GM12878 (cell line): ENCODE data around the gene RESP18. TPM values are rescaled to one million over a fixed set of nuclear protein-coding genes. Genes with fewer than 3 reads are reported as not detected.

ENCODE experiments used
- ATAC-seq: fragments of 200-7000 bp; cut with Tn5 transposase; 3 replicates; pipeline ENCODE4 v1.9.1; 2020; ENCODE audit warnings: mild to moderate bottlenecking, moderate library complexity
- BruUV-seq: library from RNA; stranded (reverse); fragments of 400-500 nt; replicated peaks from 2 replicates; lab custom pipeline; 2021; lab: Mats Ljungman, UMichigan
- CTCF ChIA-PET: fragments of 300-600 bp; sonication (Branson Sonifier 250); formaldehyde crosslinking; extraction: SDS; loops from one replicate; lab custom pipeline; 2021; ENCODE audit warnings: inconsistent platforms; lab: Yijun Ruan, JAX
- POLR2A ChIA-PET: fragments of 350-600 bp; formaldehyde crosslinking; extraction: SDS; loops from one replicate; lab custom pipeline; 2021; ENCODE audit warnings: inconsistent platforms; lab: Charles Lee
- RAD21 ChIA-PET: fragments of 300-600 bp; sonication (Branson Sonifier 250); formaldehyde crosslinking; loops from one replicate; lab custom pipeline; 2023; ENCODE audit warnings: antibody characterized with exemption; ENCODE audit not compliant: unreplicated experiment; lab: Charles Lee
- SMC1A ChIA-PET: fragments of 300-600 bp; sonication (Branson Sonifier 250); formaldehyde crosslinking; loops from one replicate; lab custom pipeline; 2023; ENCODE audit not compliant: unreplicated experiment, uncharacterized antibody; lab: Charles Lee
- DNase-seq: peaks from one replicate; pipeline ENCODE4 v3.0.0-alpha.2; 2011; ENCODE audit warnings: low read depth, low spot score
- FAIRE-seq: peaks from 3 replicates; lab custom pipeline; 2011; peaks lifted over from hg19 to GRCh38; lab: Jason Lieb, UNC
- H2AFZ ChIP-seq: 2 replicates; pipeline ENCODE4 v1.6.0; 2011; ENCODE audit warnings: low read depth, low read length, control low read depth; ENCODE audit not compliant: control insufficient read depth
- H3K27ac ChIP-seq: 2 replicates; pipeline ENCODE4 v1.5.1; 2011; ENCODE audit warnings: control low read depth; ENCODE audit not compliant: control insufficient read depth, insufficient read depth
- H3K27me3 ChIP-seq, 2 experiments: replicated peaks in 1 of 2; 2 replicates each; pipeline versions ENCODE4 v1.6.0 to v1.6.1; 2011; ENCODE audit warnings: low read length in 1 of 2; ENCODE audit not compliant: control insufficient read depth in 2 of 2, insufficient read depth in 2 of 2
- H3K36me3 ChIP-seq, 2 experiments: 2 replicates each; pipeline ENCODE4 v1.5.1; 2011; ENCODE audit warnings: low read length in 1 of 2; ENCODE audit not compliant: control insufficient read depth in 2 of 2, insufficient read depth in 2 of 2
- H3K4me1 ChIP-seq: 2 replicates; pipeline ENCODE4 v1.6.1; 2011; ENCODE audit warnings: mild to moderate bottlenecking, low read length, moderate library complexity, mixed read lengths; ENCODE audit not compliant: control insufficient read depth, insufficient read depth
- H3K4me2 ChIP-seq: 2 replicates; pipeline ENCODE4 v1.6.0; 2011; ENCODE audit warnings: control low read depth; ENCODE audit not compliant: control insufficient read depth, insufficient read depth
- H3K4me3 ChIP-seq: fragments of 200-600 bp; sonication (generic); 2 replicates; pipeline ENCODE4 v1.5.1; 2016
- H3K79me2 ChIP-seq: 2 replicates; pipeline ENCODE4 v1.6.0; 2011; ENCODE audit warnings: low read length; ENCODE audit not compliant: control insufficient read depth, insufficient read depth
- H3K9ac ChIP-seq: 2 replicates; pipeline ENCODE4 v1.8.0; 2011; ENCODE audit warnings: low read length, control low read depth, mixed read lengths; ENCODE audit not compliant: control insufficient read depth, insufficient read depth
- H3K9me3 ChIP-seq: replicated peaks from 3 replicates; pipeline ENCODE4 v1.5.1; 2011; ENCODE audit warnings: mild to moderate bottlenecking, low read length; ENCODE audit not compliant: control insufficient read depth, insufficient read depth
- H4K20me1 ChIP-seq: 2 replicates; pipeline ENCODE4 v1.6.0; 2011; ENCODE audit not compliant: control insufficient read depth, insufficient read depth
- CEBPB ChIP-seq, 2 experiments: fragments of 150-350 bp in 1 of 2; IDR thresholded peaks; 2 replicates each; pipeline ENCODE4 v1.6.1; 2012 to 2014; ENCODE audit warnings: low read depth in 2 of 2, low read length in 2 of 2, borderline replicate concordance in 1 of 2, inconsistent platforms in 1 of 2
- CREB1 ChIP-seq: IDR thresholded peaks from 2 replicates; pipeline ENCODE4 v1.6.1; 2012; ENCODE audit warnings: low read depth, mild to moderate bottlenecking, inconsistent platforms
- E2F8 ChIP-seq: fragments of 450-650 bp; IDR thresholded peaks from 2 replicates; pipeline ENCODE4 v1.6.1; 2018; ENCODE audit warnings: mild to moderate bottlenecking, low read depth, moderate library complexity; ENCODE audit not compliant: partially characterized antibody
- FOXK2 ChIP-seq: fragments of 450-650 bp; IDR thresholded peaks from 2 replicates; pipeline ENCODE4 v1.6.1; 2017; ENCODE audit warnings: mild to moderate bottlenecking, moderate library complexity
- IKZF1 ChIP-seq: fragments of 450-650 bp; conservative IDR thresholded peaks from 2 replicates; pipeline ENCODE4 v1.6.1; 2017; ENCODE audit warnings: antibody characterized with exemption, mild to moderate bottlenecking
- JUNB ChIP-seq: IDR thresholded peaks from 2 replicates; pipeline ENCODE4 v1.6.1; 2016; ENCODE audit warnings: antibody characterized with exemption, mild to moderate bottlenecking
- KAT2A ChIP-seq: conservative IDR thresholded peaks from 2 replicates; pipeline ENCODE4 v1.6.1; 2011; ENCODE audit warnings: low read depth, low read length; ENCODE audit not compliant: control insufficient read depth
- NFIC ChIP-seq: IDR thresholded peaks from 2 replicates; pipeline ENCODE4 v1.6.1; 2012; ENCODE audit warnings: low read depth, mild to moderate bottlenecking, inconsistent platforms, low read length, moderate library complexity
- NFXL1 ChIP-seq: fragments of 450-650 bp; IDR thresholded peaks from 2 replicates; pipeline ENCODE4 v1.6.1; 2017; ENCODE audit warnings: antibody characterized with exemption, mild to moderate bottlenecking, borderline replicate concordance
- NFYA ChIP-seq: IDR thresholded peaks from 2 replicates; pipeline ENCODE4 v1.6.1; 2011; ENCODE audit warnings: low read depth, mild to moderate bottlenecking, low read length, improper control_type of control experiment, borderline replicate concordance
- NFYB ChIP-seq: IDR thresholded peaks from 2 replicates; pipeline ENCODE4 v1.6.1; 2011; ENCODE audit warnings: low read depth, mild to moderate bottlenecking, low read length, improper control_type of control experiment, moderate library complexity; ENCODE audit not compliant: insufficient read depth
- NR2C2 ChIP-seq: IDR thresholded peaks from 2 replicates; pipeline ENCODE4 v1.6.1; 2011; ENCODE audit warnings: borderline replicate concordance, low read depth; ENCODE audit not compliant: control insufficient read depth, insufficient read length
- PAX5 ChIP-seq: IDR thresholded peaks from 2 replicates; pipeline ENCODE4 v1.6.1; 2011; ENCODE audit warnings: low read depth, low read length, borderline replicate concordance
- PAX8 ChIP-seq: fragments of 450-650 bp; IDR thresholded peaks from 2 replicates; pipeline ENCODE4 v1.6.1; 2017; ENCODE audit warnings: mild to moderate bottlenecking, moderate library complexity
- RB1 ChIP-seq: fragments of 450-650 bp; formaldehyde crosslinking; IDR thresholded peaks from 2 replicates; pipeline ENCODE4 v1.6.1; 2017; ENCODE audit warnings: mild to moderate bottlenecking, borderline replicate concordance
- RFX5 ChIP-seq: IDR thresholded peaks from 2 replicates; pipeline ENCODE4 v1.6.1; 2011; ENCODE audit warnings: low read depth, low read length, improper control_type of control experiment
- STAT1 ChIP-seq: fragments of 450-650 bp; conservative IDR thresholded peaks from 2 replicates; pipeline ENCODE4 v1.6.1; 2014; ENCODE audit warnings: antibody characterized with exemption, mild to moderate bottlenecking
- TCF12 ChIP-seq: IDR thresholded peaks from 2 replicates; pipeline ENCODE4 v1.6.1; 2011; ENCODE audit warnings: low read depth, mild to moderate bottlenecking, low read length
- WGBS: methylation state at CpG from one replicate; pipeline ENCODE4 v1.1.6; 2016; ENCODE audit warnings: low lambda C conversion rate; ENCODE audit not compliant: insufficient replicate concordance, insufficient coverage; ENCODE audit errors: missing lambda C conversion rate; 5-methylcytosine and 5-hydroxymethylcytosine counted together
- in situ Hi-C: fragments of 300-500 bp; cut with MboI; formaldehyde crosslinking; loops from 9 replicates; pipeline ENCODE4 v1.14.3; 2018; ENCODE audit warnings: mixed read lengths
- intact Hi-C: fragments of 100-400 bp; cut with micrococcal nuclease; formaldehyde crosslinking; loops from one replicate; pipeline ENCODE4 v1.14.2; 2022; ENCODE audit not compliant: unreplicated experiment
- polyA plus RNA-seq, 11 experiments: library from polyadenylated mRNA; depleted of rRNA in 4 of 11; unstranded in 6 of 11; stranded (reverse) in 5 of 11; fragments of >200 nt; fragmentation: Nextera tagmentation in 4 of 11; fragmentation: Illumina TruSeq in 1 of 11; extraction: Ambion mirVana in 4 of 11; extraction: Trizol in 1 of 11; gene quantifications; 1 replicate in 1 of 11; 2 replicates in 10 of 11; pipeline versions ENCODE4 v1.2.1 to v1.2.3, GENCODE V29; 2011 to 2016; ENCODE audit warnings: inconsistent platforms in 2 of 11, missing spikeins in 2 of 11, low read depth in 1 of 11
- total RNA-seq, 4 experiments: library from RNA; depleted of rRNA in 3 of 4; stranded (reverse); fragments of >200 nt in 3 of 4; fragmentation: Illumina TruSeq in 1 of 4; extraction: Trizol in 1 of 4; gene quantifications; 2 replicates each; pipeline versions ENCODE4 v1.2.1 to v1.2.3, GENCODE V29; 2013 to 2021
- TF ChIP-seq, protein P1 (sequence below): fragments of 450-650 bp; IDR thresholded peaks from 2 replicates; pipeline ENCODE4 v1.6.1; 2016; ENCODE audit warnings: mild to moderate bottlenecking

RESP18 gene
- total and polyA plus RNA-seq, 10 of the 15 experiments (the other 5 are each of a cell fraction or from before 2014, with no cell fraction given) = not detected

DNA sequence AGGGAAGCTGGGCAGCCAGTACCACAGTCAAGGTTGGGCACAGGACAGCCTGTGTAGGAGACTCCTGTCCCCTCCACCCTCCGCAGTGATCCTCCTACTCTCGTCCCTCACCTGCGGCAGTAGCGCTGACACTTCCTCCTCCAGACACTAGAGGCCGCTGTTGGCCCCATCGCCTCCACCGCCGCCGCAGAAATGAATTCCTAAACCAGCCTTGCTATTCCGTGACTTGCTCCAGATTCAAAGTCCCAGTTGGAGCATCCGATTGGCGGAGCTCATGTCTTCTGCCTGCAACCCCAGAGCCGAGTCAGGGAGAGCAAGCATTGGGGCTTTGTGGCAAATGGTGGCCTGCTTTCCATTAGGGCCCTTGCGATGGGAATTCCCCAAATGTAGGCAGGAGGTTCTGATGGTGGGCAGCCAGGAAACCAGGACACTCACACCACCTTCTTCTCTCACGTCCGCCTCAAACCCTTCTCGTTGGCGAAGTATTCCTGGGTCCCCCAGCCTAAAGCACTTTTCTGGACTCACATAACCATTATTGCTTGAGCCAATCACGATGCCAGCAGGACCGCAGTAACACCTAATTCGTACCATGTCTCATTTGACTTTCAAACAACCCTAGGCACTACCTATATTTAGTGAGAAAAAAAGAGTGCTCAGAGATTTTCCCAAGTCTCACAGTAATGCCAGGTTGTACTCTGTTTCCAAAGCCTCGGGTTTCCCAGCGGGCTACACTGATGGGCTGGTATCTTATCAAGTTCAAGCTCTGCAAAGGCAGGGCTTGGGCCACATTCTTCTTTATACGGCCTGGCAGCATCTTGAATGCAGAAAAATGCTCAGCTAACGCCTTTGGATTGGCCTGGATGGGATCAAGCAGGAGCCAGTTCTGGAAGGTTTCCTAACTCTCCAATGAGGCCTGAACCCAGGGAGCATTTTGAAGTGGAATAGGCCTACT, 54.6 kb downstream of the RESP18 start:
- FAIRE-seq = peak; percentile 94
- peak; percentile 52 for ATAC-seq
- in situ Hi-C loops = no loop called here
- TF ChIP-seq RB1 (peak; percentile 90; the same call in 1 of the 2 replicates), E2F8 (peak; percentile 27), CEBPB (IDR thresholded peaks at IDR 0.05; ENCODE audit: borderline replicate concordance in 1 of 2, low read depth in 2 of 2, low read length in 2 of 2) (no peak), TCF12 (no peak), IKZF1 (peak; percentile 89), NFIC (no peak), NFYB (0 out of 2 replicates have a peak, but pooled peaks have one; percentile 21), PAX8 (no peak), NFXL1 (no peak), FOXK2 (no peak), PAX5 (no peak), RFX5 (0 out of 2 replicates have a peak, but pooled peaks have one; percentile 7), STAT1 (no peak), CREB1 (no peak), NR2C2 (no peak), NFYA (no peak), KAT2A (no peak), JUNB (no peak; the same call in 1 of the 2 replicates)
- TF ChIP-seq, protein P1, sequence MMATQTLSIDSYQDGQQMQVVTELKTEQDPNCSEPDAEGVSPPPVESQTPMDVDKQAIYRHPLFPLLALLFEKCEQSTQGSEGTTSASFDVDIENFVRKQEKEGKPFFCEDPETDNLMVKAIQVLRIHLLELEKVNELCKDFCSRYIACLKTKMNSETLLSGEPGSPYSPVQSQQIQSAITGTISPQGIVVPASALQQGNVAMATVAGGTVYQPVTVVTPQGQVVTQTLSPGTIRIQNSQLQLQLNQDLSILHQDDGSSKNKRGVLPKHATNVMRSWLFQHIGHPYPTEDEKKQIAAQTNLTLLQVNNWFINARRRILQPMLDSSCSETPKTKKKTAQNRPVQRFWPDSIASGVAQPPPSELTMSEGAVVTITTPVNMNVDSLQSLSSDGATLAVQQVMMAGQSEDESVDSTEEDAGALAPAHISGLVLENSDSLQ = no peak; the same call in 1 of the 2 replicates

More for the DNA sequence above, 54.6 kb downstream of the RESP18 start:
- TSS peak; percentile 70 for BruUV-seq
- DNase-seq = peak; percentile 39
- ChIA-PET RAD21 (interaction anchor here (0.6 to 5.9 kb wide), 14 partner anchors 11 to 384 kb away, joined by 3 to 78 read pairs (median 4); partner anchors contain the start of genes ABCB6, CNPPD1, GLB1L and STK16), SMC1A (interaction anchor here (0.6 to 8.8 kb wide), 11 partner anchors 9 to 146 kb away, joined by 3 to 98 read pairs (median 4); partner anchors contain the start of genes CNPPD1, GLB1L, STK16 and TUBA4A), POLR2A (interaction anchor here (0.6 to 7.0 kb wide), 11 partner anchors 8 to 384 kb away, joined by 3 to 160 read pairs (median 10); partner anchors contain the start of genes ANKZF1, ATG9A, CNPPD1 and DNPEP), CTCF (interaction anchor here (0.7 to 13.5 kb wide), 21 partner anchors 8 to 248 kb away, joined by 3 to 257 read pairs (median 9); partner anchors contain the start of genes ANKZF1, ATG9A, CNPPD1 and DNPEP)
- Histone ChIP-seq H3K27ac (peak overlapping the region; percentile 90), H4K20me1 (no peaks in the 10 kb centered on the region), H3K9me3 (no peaks in the 10 kb centered on the region), H3K79me2 (peaks cover 6% of the 10 kb centered on the region), H2AFZ (peak overlapping the region; percentile 98), H3K27me3 (no peaks in the 10 kb centered on the region), H3K9ac (peak overlapping the region; percentile 72), H3K4me1 (peaks cover 26% of the 10 kb centered on the region), H3K36me3 (no peaks in the 10 kb centered on the region; a peak in 1 of 4 replicates), H3K4me2 (peak overlapping the region; percentile 95), H3K4me3 (peak overlapping the region; percentile 71; the same call in 1 of the 2 replicates)
- 3% methylated on average over 25 of the region's 25 CpGs for WGBS
- intact Hi-C loops = loop anchor here (5.0 kb wide), 3 partner anchors 71 to 319 kb away; partner anchors contain the start of genes CNPPD1, RETREG2, STK11IP and ZFAND2B
